Breast epithelium (tissue), 3 donors: Measurements from ENCODE around the gene CLDN9.

Experiments used
- POLR2A ChIP-seq: fragments of 450-650 bp; IDR thresholded peaks from one replicate; pipeline ENCODE4 v1.6.1; 2016; ENCODE audit warnings: antibody characterized with exemption, mild to moderate bottlenecking, moderate library complexity
- TF ChIP-seq, protein P1 (sequence below), 3 donors: fragments of 450-650 bp; IDR thresholded peaks; one replicate each; pipeline ENCODE4 v1.5.1; 2016 to 2017; ENCODE audit warnings: antibody characterized with exemption in 3 of 3, mild to moderate bottlenecking in 3 of 3, moderate library complexity in 3 of 3

- TF ChIP-seq, protein P1, sequence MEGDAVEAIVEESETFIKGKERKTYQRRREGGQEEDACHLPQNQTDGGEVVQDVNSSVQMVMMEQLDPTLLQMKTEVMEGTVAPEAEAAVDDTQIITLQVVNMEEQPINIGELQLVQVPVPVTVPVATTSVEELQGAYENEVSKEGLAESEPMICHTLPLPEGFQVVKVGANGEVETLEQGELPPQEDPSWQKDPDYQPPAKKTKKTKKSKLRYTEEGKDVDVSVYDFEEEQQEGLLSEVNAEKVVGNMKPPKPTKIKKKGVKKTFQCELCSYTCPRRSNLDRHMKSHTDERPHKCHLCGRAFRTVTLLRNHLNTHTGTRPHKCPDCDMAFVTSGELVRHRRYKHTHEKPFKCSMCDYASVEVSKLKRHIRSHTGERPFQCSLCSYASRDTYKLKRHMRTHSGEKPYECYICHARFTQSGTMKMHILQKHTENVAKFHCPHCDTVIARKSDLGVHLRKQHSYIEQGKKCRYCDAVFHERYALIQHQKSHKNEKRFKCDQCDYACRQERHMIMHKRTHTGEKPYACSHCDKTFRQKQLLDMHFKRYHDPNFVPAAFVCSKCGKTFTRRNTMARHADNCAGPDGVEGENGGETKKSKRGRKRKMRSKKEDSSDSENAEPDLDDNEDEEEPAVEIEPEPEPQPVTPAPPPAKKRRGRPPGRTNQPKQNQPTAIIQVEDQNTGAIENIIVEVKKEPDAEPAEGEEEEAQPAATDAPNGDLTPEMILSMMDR (IDR thresholded peaks at IDR 0.05): no peak
- TF ChIP-seq POLR2A: no peak
Observed at GRCh38 chr16:2987286-2987685, 25.4 kb upstream of the CLDN9 start.
